Measurements from ENCODE around the gene ALDH3B1.

- TF ChIP-seq CTCF (IDR thresholded peaks at IDR 0.05; ENCODE audit: insufficient read depth, low read length, poor library complexity, severe bottlenecking), result no peak
- TF ChIP-seq EZH2phosphoT487 (conservative IDR thresholded peaks at IDR 0.05; ENCODE audit: low read length), result no peak
Observed at GRCh38 chr11:68039526-68040086, 29.5 kb downstream of the ALDH3B1 start.

Measured in SU-DHL-6 (cell line).